PC-9 (cell line): ENCODE data around the gene NCK1. TPM values are rescaled to one million over a fixed set of nuclear protein-coding genes. Genes with fewer than 3 reads are reported as not detected.

Experiments used
- BruUV-seq: library from RNA; stranded (reverse); fragments of 400-500 nt; replicated peaks from 2 replicates; lab custom pipeline; 2021; lab: Mats Ljungman, UMichigan
- CTCF ChIA-PET: fragments of 300-600 bp; sonication (Branson Sonifier 250); formaldehyde crosslinking; loops from one replicate; lab custom pipeline; 2022; ENCODE audit warnings: antibody characterized with exemption; lab: Charles Lee
- POLR2A ChIA-PET: fragments of 300-600 bp; sonication (Branson Sonifier 250); formaldehyde crosslinking; loops from one replicate; lab custom pipeline; 2022; ENCODE audit warnings: antibody characterized with exemption; ENCODE audit not compliant: unreplicated experiment; lab: Charles Lee
- DNase-seq, 2 experiments: peaks; one replicate each; pipeline versions ENCODE4 v3.0.0 to v3.0.0-alpha.2; 2015 to 2022; ENCODE audit warnings: mixed read lengths in 1 of 2
- H2AFZ ChIP-seq: fragments of 200-600 bp; sonication (generic); 2 replicates; pipeline ENCODE4 v1.8.1; 2017; ENCODE audit warnings: antibody characterized with exemption
- H3F3A ChIP-seq: fragments of 200-600 bp; sonication (generic); 2 replicates; pipeline ENCODE4 v1.8.1; 2017; ENCODE audit warnings: antibody characterized with exemption, mild to moderate bottlenecking, low read depth; ENCODE audit not compliant: insufficient read depth
- H3K27ac ChIP-seq: fragments of 200-600 bp; sonication (generic); 2 replicates; pipeline ENCODE4 v1.6.1; 2016; ENCODE audit warnings: mixed run types
- H3K27me3 ChIP-seq: fragments of 200-600 bp; sonication (generic); 2 replicates; pipeline ENCODE4 v1.6.1; 2016; ENCODE audit warnings: low read depth, mixed run types; ENCODE audit not compliant: insufficient read depth
- H3K36me3 ChIP-seq: fragments of 200-600 bp; sonication (generic); 2 replicates; pipeline ENCODE4 v1.6.1; 2016; ENCODE audit warnings: low read depth, mixed run types
- H3K4me1 ChIP-seq: fragments of 200-600 bp; sonication (generic); replicated peaks from 2 replicates; pipeline ENCODE4 v1.6.1; 2016; ENCODE audit warnings: mixed run types; ENCODE audit not compliant: insufficient read depth
- H3K4me2 ChIP-seq: fragments of 200-600 bp; sonication (generic); 2 replicates; pipeline ENCODE4 v1.6.1; 2017; ENCODE audit warnings: mixed run types
- H3K4me3 ChIP-seq: fragments of 200-600 bp; sonication (generic); 2 replicates; pipeline ENCODE4 v1.6.1; 2016; ENCODE audit warnings: mixed run types
- H3K79me2 ChIP-seq: fragments of 200-600 bp; sonication (generic); 2 replicates; pipeline ENCODE4 v1.6.1; 2017; ENCODE audit warnings: low read depth, mixed run types
- H3K9me2 ChIP-seq: fragments of 200-600 bp; sonication (generic); 2 replicates; pipeline ENCODE4 v1.8.1; 2017; ENCODE audit warnings: mild to moderate bottlenecking; ENCODE audit not compliant: insufficient read depth
- H3K9me3 ChIP-seq: fragments of 200-600 bp; sonication (generic); 2 replicates; pipeline ENCODE4 v1.8.1; 2016; ENCODE audit warnings: low read depth; ENCODE audit not compliant: insufficient read depth
- H4K20me1 ChIP-seq: fragments of 200-600 bp; sonication (generic); 2 replicates; pipeline ENCODE4 v1.8.1; 2017; ENCODE audit not compliant: insufficient read depth
- EZH2 ChIP-seq: fragments of 200-600 bp; sonication (generic); IDR thresholded peaks from 2 replicates; pipeline ENCODE4 v1.8.0; 2017; ENCODE audit warnings: antibody characterized with exemption, low read depth
- intact Hi-C: fragments of 100-400 bp; cut with micrococcal nuclease; formaldehyde crosslinking; loops from one replicate; pipeline ENCODE4 v1.10.0; 2022; ENCODE audit not compliant: unreplicated experiment
- total RNA-seq: library from RNA; stranded (reverse); gene quantifications from 2 replicates; pipeline ENCODE4 v1.2.3, GENCODE V29; 2021
- TF ChIP-seq, protein P1 (sequence below): fragments of 200-600 bp; sonication (generic); conservative IDR thresholded peaks from 2 replicates; pipeline ENCODE4 v1.6.1; 2017; ENCODE audit warnings: mixed run types, antibody characterized with exemption, mild to moderate bottlenecking, moderate library complexity

Gene NCK1
- total RNA-seq, 1 experiment from 2014 or later, result 42.7 TPM

- intact Hi-C loops, result loop anchor here (2.0 kb wide), 3 partner anchors 45 to 197 kb away; partner anchors contain the start of genes NCK1 and STAG1
- H3K27ac ChIP-seq, result peak overlapping the region; percentile 53
- TF ChIP-seq, protein P1, sequence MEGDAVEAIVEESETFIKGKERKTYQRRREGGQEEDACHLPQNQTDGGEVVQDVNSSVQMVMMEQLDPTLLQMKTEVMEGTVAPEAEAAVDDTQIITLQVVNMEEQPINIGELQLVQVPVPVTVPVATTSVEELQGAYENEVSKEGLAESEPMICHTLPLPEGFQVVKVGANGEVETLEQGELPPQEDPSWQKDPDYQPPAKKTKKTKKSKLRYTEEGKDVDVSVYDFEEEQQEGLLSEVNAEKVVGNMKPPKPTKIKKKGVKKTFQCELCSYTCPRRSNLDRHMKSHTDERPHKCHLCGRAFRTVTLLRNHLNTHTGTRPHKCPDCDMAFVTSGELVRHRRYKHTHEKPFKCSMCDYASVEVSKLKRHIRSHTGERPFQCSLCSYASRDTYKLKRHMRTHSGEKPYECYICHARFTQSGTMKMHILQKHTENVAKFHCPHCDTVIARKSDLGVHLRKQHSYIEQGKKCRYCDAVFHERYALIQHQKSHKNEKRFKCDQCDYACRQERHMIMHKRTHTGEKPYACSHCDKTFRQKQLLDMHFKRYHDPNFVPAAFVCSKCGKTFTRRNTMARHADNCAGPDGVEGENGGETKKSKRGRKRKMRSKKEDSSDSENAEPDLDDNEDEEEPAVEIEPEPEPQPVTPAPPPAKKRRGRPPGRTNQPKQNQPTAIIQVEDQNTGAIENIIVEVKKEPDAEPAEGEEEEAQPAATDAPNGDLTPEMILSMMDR, result no peak
- TF ChIP-seq EZH2, result no peak
- H3K9me2 ChIP-seq, result no peaks in the 10 kb centered on the region
- peak; percentile 39 to 74 for DNase-seq
- peak overlapping the region; percentile 67 for H3K4me3 ChIP-seq
- H3K4me2 ChIP-seq, result peak overlapping the region; percentile 86
- peaks cover 11% of the 10 kb centered on the region; the same call in 1 of the 2 replicates for H4K20me1 ChIP-seq
- H2AFZ ChIP-seq, result peak overlapping the region; percentile 97
- H3K27me3 ChIP-seq, result no peaks in the 10 kb centered on the region
- POLR2A ChIA-PET, result interaction anchor here (0.6 kb wide), 1 partner anchor 224 kb away, joined by 4 read pairs; no protein-coding TSS in a partner anchor
- peaks cover 3% of the 10 kb centered on the region; the same call in 1 of the 2 replicates for H3F3A ChIP-seq
- no peaks in the 10 kb centered on the region for H3K36me3 ChIP-seq
- H3K4me1 ChIP-seq, result peaks cover 19% of the 10 kb centered on the region
- H3K79me2 ChIP-seq, result peaks cover 40% of the 10 kb centered on the region
- BruUV-seq, result TSS peak; percentile 28
- CTCF ChIA-PET, result no interaction called here
- no peaks in the 10 kb centered on the region for H3K9me3 ChIP-seq
Observed at GRCh38 chr3:136818191-136818768, 43.7 kb upstream of the NCK1 start.

DNA sequence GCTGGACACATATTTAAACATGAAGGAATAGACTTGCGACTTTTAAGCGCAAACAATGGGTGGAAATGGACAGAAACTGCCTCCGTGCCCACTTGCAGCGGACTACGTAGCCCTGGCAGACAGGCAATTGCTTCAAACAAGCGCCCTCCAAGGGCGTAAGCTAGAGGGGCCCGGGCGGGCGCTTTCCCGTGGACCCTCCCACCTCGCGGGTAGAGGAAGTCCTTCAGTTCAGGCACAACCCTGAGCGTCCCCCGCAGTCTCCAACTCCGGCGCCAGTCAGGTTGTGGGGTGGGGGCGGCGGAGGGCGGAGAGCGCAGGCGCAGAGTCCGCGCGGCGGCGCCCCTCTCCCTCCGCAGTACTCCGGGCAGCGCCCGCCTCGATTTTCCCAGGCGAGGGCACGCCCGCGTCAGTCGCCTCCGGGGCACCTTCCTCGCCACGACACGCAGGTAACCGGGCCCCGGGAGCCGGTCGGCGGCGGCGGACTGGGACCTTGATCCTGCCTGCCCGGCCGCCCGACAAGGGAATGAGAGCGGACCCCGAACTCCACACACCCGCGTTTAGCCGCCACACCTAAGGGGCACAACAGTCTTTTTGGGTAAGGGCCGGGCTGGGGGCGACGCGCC is 43.1 kb upstream of the NCK1 start, which contains the start of gene SLC35G2:
TSS of gene SLC35G2 (plus strand) at position 358 of the 623 bp plus-strand sequence. CDS start 35,335 bp downstream, outside the sequence.
- no peaks in the 10 kb centered on the region for H3K9me2 ChIP-seq
- H3K27me3 ChIP-seq, result no peaks in the 10 kb centered on the region
- H3K4me1 ChIP-seq, result peaks cover 19% of the 10 kb centered on the region
- H3F3A ChIP-seq, result peaks cover 3% of the 10 kb centered on the region; the same call in 1 of the 2 replicates
- H3K27ac ChIP-seq, result peak within 1 kb of the TSS; percentile 53
- peak within 1 kb of the TSS; percentile 97 for H2AFZ ChIP-seq
- peak within 1 kb of the TSS; percentile 86 for H3K4me2 ChIP-seq
- intact Hi-C loops, result loop anchor here (2.0 kb wide), 3 partner anchors 44 to 196 kb away; partner anchors contain the start of genes NCK1 and STAG1
- TF ChIP-seq, protein P1, result 0 out of 2 replicates have a peak, but pooled peaks have one; percentile 17
- TF ChIP-seq EZH2, result no peak
- peak within 1 kb of the TSS; percentile 67 for H3K4me3 ChIP-seq
- DNase-seq, result peak in 1 of 2 experiments; percentile 40
- H3K36me3 ChIP-seq, result no peaks in the 10 kb centered on the region
- H3K9me3 ChIP-seq, result no peaks in the 10 kb centered on the region
- peaks cover 46% of the 10 kb centered on the region for H3K79me2 ChIP-seq
- ChIA-PET POLR2A (interaction anchor here (0.6 kb wide), 1 partner anchor 225 kb away, joined by 4 read pairs; no protein-coding TSS in a partner anchor), CTCF (interaction anchor here (0.7 kb wide), 1 partner anchor 427 kb away, joined by 4 read pairs; no protein-coding TSS in a partner anchor)
- peaks cover 11% of the 10 kb centered on the region; the same call in 1 of the 2 replicates for H4K20me1 ChIP-seq
- no TSS peak for BruUV-seq

GRCh38 chr3:136819392-136819730 is 42.6 kb upstream of the NCK1 start:
- peaks cover 11% of the 10 kb centered on the region; the same call in 1 of the 2 replicates for H4K20me1 ChIP-seq
- H3K36me3 ChIP-seq, result 0 out of 2 replicates have a peak, but pooled peaks cover 3% of the 10 kb centered on the region
- intact Hi-C loops, result loop anchor here (2.0 kb wide), 3 partner anchors 43 to 195 kb away; partner anchors contain the start of genes NCK1 and STAG1
- H3K27ac ChIP-seq, result peak overlapping the region; percentile 53
- peak overlapping the region; percentile 86 for H3K4me2 ChIP-seq
- H3K4me1 ChIP-seq, result peaks cover 19% of the 10 kb centered on the region
- H3K9me3 ChIP-seq, result no peaks in the 10 kb centered on the region; the same call in 1 of the 2 replicates
- CTCF ChIA-PET, result interaction anchor here (0.7 to 1.6 kb wide), 2 partner anchors 67 to 427 kb away, joined by 3 to 4 read pairs; partner anchors contain the start of gene STAG1
- H3K4me3 ChIP-seq, result peak overlapping the region; percentile 67
- peak; percentile 27 to 61 for DNase-seq
- H3K79me2 ChIP-seq, result peaks cover 51% of the 10 kb centered on the region
- TF ChIP-seq, protein P1, result no peak
- no peak for TF ChIP-seq EZH2
- no peaks in the 10 kb centered on the region for H3K9me2 ChIP-seq
- no peaks in the 10 kb centered on the region for H3K27me3 ChIP-seq
- BruUV-seq, result TSS peak; percentile 55
- peaks cover 3% of the 10 kb centered on the region; the same call in 1 of the 2 replicates for H3F3A ChIP-seq
- POLR2A ChIA-PET, result no interaction called here
- peak overlapping the region; percentile 97 for H2AFZ ChIP-seq
